ENCODE data around the gene EIF2S1. TPM values are rescaled to one million over a fixed set of nuclear protein-coding genes. Genes with fewer than 3 reads are reported as not detected.

The EIF2S1 gene
- total and polyA plus RNA-seq, 4 donors: 79.9 to 98.5 (median 92.4) TPM

DNA sequence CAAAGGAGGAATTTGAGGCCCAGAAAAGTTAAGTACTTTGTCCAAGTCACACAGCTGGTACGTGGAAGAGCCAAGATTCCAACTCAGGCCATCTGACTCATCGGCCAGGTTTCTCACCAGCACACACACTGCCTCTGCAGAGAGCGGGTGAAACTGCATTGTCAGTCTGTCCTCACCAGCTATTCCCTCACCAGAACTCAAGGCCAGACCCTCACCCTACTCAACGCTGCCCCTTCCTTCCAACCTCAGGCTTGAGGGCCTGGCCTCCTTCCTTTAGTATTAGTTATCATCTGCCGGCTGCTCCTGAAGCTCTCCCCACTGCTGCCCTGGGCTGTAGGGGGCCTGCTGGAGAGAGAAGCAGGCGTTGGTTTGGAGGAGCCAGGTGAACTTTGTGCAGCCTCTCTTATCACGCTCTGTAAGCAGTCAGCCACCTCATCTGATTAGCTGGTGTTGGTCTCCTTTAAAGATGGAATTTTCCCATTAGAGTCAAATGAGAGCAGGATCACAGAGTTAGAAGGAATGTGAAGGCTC, 68.4 kb downstream of the EIF2S1 start:
- no peak overlapping the region for H3K4me3 ChIP-seq (ENCODE audit: low read depth, low read length)
- no peak for DNase-seq (ENCODE audit: low read depth in 4 of 6, low spot score in 6 of 6)
- 90% methylated on average over 5 of the region's 7 CpGs for WGBS (ENCODE audit: insufficient coverage)
- H3K36me3 ChIP-seq (ENCODE audit: control insufficient read depth, insufficient read depth, low read length): no peaks in the 10 kb centered on the region
- H3K9me3 ChIP-seq (ENCODE audit: control insufficient read depth, insufficient read depth, low read length): no peaks in the 10 kb centered on the region
- no peak overlapping the region for H3K27ac ChIP-seq (ENCODE audit: low read depth, low read length)
- H3K27me3 ChIP-seq (ENCODE audit: control insufficient read depth, insufficient read depth, low read length): peaks cover 2% of the 10 kb centered on the region
- peaks cover 12% of the 10 kb centered on the region for H3K4me1 ChIP-seq (ENCODE audit: control insufficient read depth, insufficient read depth, low read length)

DNA sequence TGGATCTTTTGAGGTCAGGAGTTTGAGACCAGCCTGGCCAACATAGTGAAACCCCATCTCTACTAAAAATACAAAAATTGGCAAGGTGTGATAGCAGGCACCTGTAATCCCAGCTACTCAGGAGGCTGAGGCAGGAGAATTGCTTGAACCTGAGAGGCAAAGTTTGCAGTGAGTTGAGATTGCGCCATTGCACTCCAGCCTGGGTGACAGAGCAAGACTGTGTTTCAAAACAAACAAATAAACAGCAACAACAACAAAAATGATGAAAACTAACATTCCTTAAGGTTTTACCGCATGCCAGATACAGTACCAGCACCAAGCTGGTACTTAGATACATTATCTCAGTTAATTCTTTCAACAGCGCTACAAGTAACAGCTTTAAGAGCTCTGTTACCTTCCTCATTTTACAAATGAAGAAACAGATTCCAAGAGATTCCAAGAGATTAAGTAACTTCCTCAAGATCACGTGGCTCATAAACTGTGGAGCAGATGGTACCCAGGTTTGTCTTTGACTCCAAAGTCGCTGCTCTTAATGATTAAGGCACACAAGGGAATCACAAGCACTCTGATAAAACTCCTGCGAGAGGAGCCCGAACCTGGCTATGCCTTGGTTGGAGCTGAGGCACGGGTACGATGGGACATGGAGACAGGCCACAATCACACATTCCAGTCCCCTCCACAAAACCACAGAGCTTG, 69.5 kb downstream of the EIF2S1 start:
- Histone ChIP-seq H3K27ac (ENCODE audit: low read depth, low read length) (no peak overlapping the region), H3K36me3 (ENCODE audit: control insufficient read depth, insufficient read depth, low read length) (no peaks in the 10 kb centered on the region), H3K27me3 (ENCODE audit: control insufficient read depth, insufficient read depth, low read length) (peaks cover 2% of the 10 kb centered on the region), H3K9me3 (ENCODE audit: control insufficient read depth, insufficient read depth, low read length) (no peaks in the 10 kb centered on the region), H3K4me1 (ENCODE audit: control insufficient read depth, insufficient read depth, low read length) (peaks cover 12% of the 10 kb centered on the region), H3K4me3 (ENCODE audit: low read depth, low read length) (no peak overlapping the region)
- DNase-seq (ENCODE audit: low read depth in 4 of 6, low spot score in 6 of 6): peak in 1 of 6 donors; percentile 69
- 84% methylated on average over 7 of the region's 9 CpGs for WGBS (ENCODE audit: insufficient coverage)

DNA sequence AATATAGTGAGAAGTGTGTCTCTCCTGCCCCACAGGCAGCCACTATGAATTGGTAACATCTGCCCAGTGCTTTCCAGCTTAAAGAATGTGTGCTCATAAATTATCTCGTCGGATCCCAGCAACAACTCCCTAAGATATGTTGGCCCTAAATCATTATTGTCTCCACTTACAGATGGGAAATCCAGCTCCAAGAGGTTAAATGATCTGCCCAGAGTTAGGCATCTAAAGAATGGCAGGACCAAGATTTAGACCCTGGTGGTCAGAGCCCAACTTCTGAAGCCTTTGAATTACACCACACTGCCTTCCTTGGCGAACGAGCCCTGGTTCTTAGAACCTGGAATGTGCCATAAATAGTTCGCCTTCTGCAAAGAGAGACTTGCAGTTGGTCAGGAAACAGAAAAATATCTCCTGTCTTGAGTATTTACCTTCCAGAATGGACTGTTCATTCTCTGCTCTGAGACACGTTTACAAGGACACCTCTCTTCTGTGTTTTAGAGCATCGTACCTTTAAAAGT, 72.0 kb downstream of the EIF2S1 start:
- no peak overlapping the region for H3K4me3 ChIP-seq (ENCODE audit: low read depth, low read length)
- no peaks in the 10 kb centered on the region for H3K36me3 ChIP-seq (ENCODE audit: control insufficient read depth, insufficient read depth, low read length)
- DNase-seq (ENCODE audit: low read depth in 4 of 6, low spot score in 6 of 6): peak in 1 of 6 donors; percentile 16
- no peaks in the 10 kb centered on the region for H3K27me3 ChIP-seq (ENCODE audit: control insufficient read depth, insufficient read depth, low read length)
- 52% methylated on average over 7 of the region's 7 CpGs for WGBS (ENCODE audit: insufficient coverage)
- no peaks in the 10 kb centered on the region for H3K9me3 ChIP-seq (ENCODE audit: control insufficient read depth, insufficient read depth, low read length)
- H3K27ac ChIP-seq (ENCODE audit: low read depth, low read length): no peak overlapping the region
- H3K4me1 ChIP-seq (ENCODE audit: control insufficient read depth, insufficient read depth, low read length): peaks cover 19% of the 10 kb centered on the region

DNA sequence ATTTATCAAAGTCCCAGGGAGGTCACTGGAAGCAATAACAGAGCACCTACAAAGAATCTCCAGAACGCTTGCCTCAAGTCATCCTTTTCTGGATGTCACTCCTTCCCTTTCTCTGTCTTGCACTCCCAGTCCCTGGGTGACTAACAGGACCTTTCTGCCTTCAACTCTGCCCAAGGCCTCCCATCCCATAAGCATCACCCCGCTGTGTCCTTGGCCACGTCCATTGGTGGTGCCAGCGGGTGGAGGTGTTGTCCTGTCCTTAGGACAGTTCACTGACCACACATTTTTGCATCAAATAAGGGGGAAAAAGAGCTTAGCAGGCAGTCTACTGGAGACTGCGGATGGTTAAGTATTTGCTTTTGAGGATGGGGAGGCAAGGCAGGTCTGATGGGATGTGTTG, 75.5 kb downstream of the EIF2S1 start:
- no peaks in the 10 kb centered on the region for H3K9me3 ChIP-seq (ENCODE audit: control insufficient read depth, insufficient read depth, low read length)
- H3K27me3 ChIP-seq (ENCODE audit: control insufficient read depth, insufficient read depth, low read length): no peaks in the 10 kb centered on the region
- no peak for DNase-seq (ENCODE audit: low read depth in 4 of 6, low spot score in 6 of 6)
- WGBS (ENCODE audit: insufficient coverage): 91% methylated on average over 1 of the region's 5 CpGs
- peak overlapping the region; percentile 55 for H3K27ac ChIP-seq (ENCODE audit: low read depth, low read length)
- H3K4me1 ChIP-seq (ENCODE audit: control insufficient read depth, insufficient read depth, low read length): peaks cover 17% of the 10 kb centered on the region
- H3K4me3 ChIP-seq (ENCODE audit: low read depth, low read length): no peak overlapping the region
- no peaks in the 10 kb centered on the region for H3K36me3 ChIP-seq (ENCODE audit: control insufficient read depth, insufficient read depth, low read length)

Small RNAs within 50 kb of the gene (small RNA-seq; reads per million reads assigned to genes)
- gene RF00019 (ENCODE audit: low replicate concordance): not detected

Other genes starting within 250 kb of the EIF2S1 start
- under 1 TPM; 0.39 to 0.59 TPM for gene GARIN2, start 170.9 kb upstream of the EIF2S1 start, total RNA-seq
- gene GARIN2, start 170.9 kb upstream of the EIF2S1 start, polyA plus RNA-seq (ENCODE audit: insufficient read length in 2 of 2): 1 to 10 TPM; 1.1 to 1.5 TPM
- gene PALS1, start 118.9 kb upstream of the EIF2S1 start, total RNA-seq: 10 to 100 TPM; 30.8 to 53.8 TPM
- gene PALS1, start 118.9 kb upstream of the EIF2S1 start, polyA plus RNA-seq (ENCODE audit: insufficient read length in 2 of 2): 10 to 100 TPM; 30.0 to 40.3 TPM
- gene ATP6V1D, start 524 bp upstream of the EIF2S1 start, total RNA-seq: 100 to 1,000 TPM; 141 to 187 TPM
- gene ATP6V1D, start 524 bp upstream of the EIF2S1 start, polyA plus RNA-seq (ENCODE audit: insufficient read length in 2 of 2): 100 to 1,000 TPM; 191 to 207 TPM
- gene PLEK2, start 51.8 kb downstream of the EIF2S1 start, total RNA-seq: 1 to 10 TPM in 1 of 2 donors, under 1 TPM in 1; 0.77 to 1.6 TPM
- 1 to 10 TPM in 1 of 2 donors, not detected in 1; 1.0 TPM for gene PLEK2, start 51.8 kb downstream of the EIF2S1 start, polyA plus RNA-seq (ENCODE audit: insufficient read length in 2 of 2)
- 10 to 100 TPM; 13.9 to 26.9 TPM for gene TMEM229B, start 128.4 kb downstream of the EIF2S1 start, total RNA-seq
- gene TMEM229B, start 128.4 kb downstream of the EIF2S1 start, polyA plus RNA-seq (ENCODE audit: insufficient read length in 2 of 2): 10 to 100 TPM; 54.6 to 56.0 TPM
- gene PLEKHH1, start 173.0 kb downstream of the EIF2S1 start, total RNA-seq: 10 to 100 TPM; 20.7 to 30.3 TPM
- 10 to 100 TPM; 52.9 to 81.8 TPM for gene PLEKHH1, start 173.0 kb downstream of the EIF2S1 start, polyA plus RNA-seq (ENCODE audit: insufficient read length in 2 of 2)
- gene PIGH, start 239.9 kb downstream of the EIF2S1 start, total RNA-seq: 10 to 100 TPM; 21.1 to 37.4 TPM
- 10 to 100 TPM; 29.7 to 36.0 TPM for gene PIGH, start 239.9 kb downstream of the EIF2S1 start, polyA plus RNA-seq (ENCODE audit: insufficient read length in 2 of 2)